Prostate gland (tissue), 2 donors: ENCODE results near the gene ANAPC16. TPM values are rescaled to one million over a fixed set of nuclear protein-coding genes. Genes with fewer than 3 reads are reported as not detected.

ENCODE experiments used
- DNase-seq: peaks from one replicate; pipeline ENCODE4 v3.0.0-alpha.2; 2019; ENCODE audit warnings: low spot score
- H3K27ac ChIP-seq, 2 donors: fragments of 200-600 bp; sonication (generic); 2 replicates each; pipeline ENCODE4 v1.5.1; 2017 to 2019
- H3K27me3 ChIP-seq: fragments of 200-600 bp; sonication (generic); replicated peaks from 2 replicates; pipeline ENCODE4 v1.5.1; 2019; ENCODE audit not compliant: insufficient read depth
- H3K36me3 ChIP-seq, 2 donors: fragments of 200-600 bp; sonication (generic); 1 replicate in 1 of 2; 2 replicates in 1 of 2; pipeline versions ENCODE4 v1.5.1 to v1.8.1; 2017 to 2019
- H3K4me1 ChIP-seq: fragments of 200-600 bp; sonication (generic); replicated peaks from 2 replicates; pipeline ENCODE4 v1.5.1; 2019
- H3K4me3 ChIP-seq, 2 donors: fragments of 200-600 bp; sonication (generic); 2 replicates each; pipeline ENCODE4 v1.5.1; 2017 to 2019
- H3K9me3 ChIP-seq: fragments of 200-600 bp; sonication (generic); 2 replicates; pipeline ENCODE4 v1.5.1; 2017
- POLR2A ChIP-seq: fragments of 450-650 bp; IDR thresholded peaks from one replicate; pipeline ENCODE4 v1.6.1; 2016; ENCODE audit warnings: antibody characterized with exemption, mild to moderate bottlenecking
- POLR2AphosphoS5 ChIP-seq: sonication (generic); formaldehyde crosslinking; IDR thresholded peaks from one replicate; pipeline ENCODE4 v1.6.1; 2017; ENCODE audit warnings: antibody characterized with exemption
- WGBS: methylation state at CpG from one replicate; pipeline ENCODE4 v1.1.5; 2018; 5-methylcytosine and 5-hydroxymethylcytosine counted together
- intact Hi-C: fragments of 100-400 bp; cut with DNase I; formaldehyde crosslinking; loops from one replicate; pipeline ENCODE4 v1.14.2; 2022
- total RNA-seq, 2 donors: library from RNA; depleted of rRNA; stranded (reverse); fragments of >200 nt; gene quantifications; one replicate each; pipeline ENCODE4 v1.1.0, GENCODE V29; 2016
- TF ChIP-seq, protein P1 (sequence below), 4 experiments: fragments of 200-600 bp in 2 of 4; fragments of 450-650 bp in 2 of 4; sonication (generic) in 2 of 4; IDR thresholded peaks; 1 replicate in 3 of 4; 2 replicates in 1 of 4; pipeline ENCODE4 v1.5.1; 2016 to 2019; ENCODE audit warnings: antibody characterized with exemption in 4 of 4, mild to moderate bottlenecking in 2 of 4, moderate library complexity in 2 of 4

The ANAPC16 gene
- 100 to 1,000 TPM in 1 of 2 donors, 10 to 100 TPM in 1; 73.4 to 123 TPM for total RNA-seq

DNA sequence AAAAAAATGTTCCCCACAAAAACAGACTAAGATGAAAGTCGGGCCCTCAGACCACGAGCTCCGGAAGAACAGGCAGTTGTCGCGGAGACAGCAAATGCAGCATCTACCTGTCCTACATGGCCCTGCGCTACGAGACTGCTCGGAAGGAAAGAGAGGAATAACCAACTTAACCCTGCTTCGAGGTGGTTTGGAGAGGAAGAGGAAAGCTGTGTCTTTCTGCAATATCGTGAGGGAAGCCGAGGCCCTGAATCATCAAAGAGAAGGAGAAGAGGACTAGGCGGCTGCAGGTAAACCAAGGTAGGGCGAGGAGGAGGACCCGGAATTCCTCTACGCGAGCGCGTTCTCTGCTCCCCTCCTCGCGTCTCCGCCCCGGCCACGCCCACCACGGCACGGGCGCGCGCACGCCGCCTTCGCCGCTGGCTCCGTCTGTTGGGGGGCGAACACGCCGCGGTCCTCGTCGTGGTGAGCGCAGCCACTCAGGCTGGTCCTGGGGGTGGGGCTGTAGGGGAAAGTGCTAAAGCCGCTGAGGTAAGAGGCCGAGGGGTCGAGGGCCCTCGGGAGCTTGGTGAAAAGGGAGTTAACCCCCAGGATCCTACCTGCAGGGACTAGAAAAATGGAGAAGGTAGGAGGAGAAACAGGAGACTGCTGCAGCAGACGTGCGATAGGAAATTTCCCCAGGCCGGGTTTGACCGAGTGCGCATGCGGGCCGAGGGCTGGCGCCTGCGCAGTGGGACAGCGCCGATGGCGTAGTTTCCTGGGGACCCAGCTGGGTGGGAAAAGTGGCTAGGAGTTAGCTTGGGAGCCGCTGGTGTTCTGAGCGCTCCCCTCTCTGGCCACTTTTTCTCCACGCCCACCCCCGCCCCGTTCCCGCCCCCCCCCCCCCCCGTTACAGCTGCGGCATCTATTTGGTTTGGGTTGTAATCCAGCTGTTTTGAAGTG, at the start of gene ANAPC16, which contains the start of gene ASCC1:
TSS of gene ANAPC16 (plus strand) at position 402 of the 939 bp plus-strand sequence. CDS start 7,903 bp downstream, outside the sequence.
TSS of gene ASCC1 (minus strand) at position 666 of the 939 bp plus-strand sequence. CDS start 2,978 bp downstream, outside the sequence.
- H3K27ac ChIP-seq, result peak within 1 kb of the TSS; percentile 97 to 99
- H3K9me3 ChIP-seq, result no peaks in the 10 kb centered on the region
- TF ChIP-seq POLR2A, result peak; percentile 81
- TF ChIP-seq, protein P1, sequence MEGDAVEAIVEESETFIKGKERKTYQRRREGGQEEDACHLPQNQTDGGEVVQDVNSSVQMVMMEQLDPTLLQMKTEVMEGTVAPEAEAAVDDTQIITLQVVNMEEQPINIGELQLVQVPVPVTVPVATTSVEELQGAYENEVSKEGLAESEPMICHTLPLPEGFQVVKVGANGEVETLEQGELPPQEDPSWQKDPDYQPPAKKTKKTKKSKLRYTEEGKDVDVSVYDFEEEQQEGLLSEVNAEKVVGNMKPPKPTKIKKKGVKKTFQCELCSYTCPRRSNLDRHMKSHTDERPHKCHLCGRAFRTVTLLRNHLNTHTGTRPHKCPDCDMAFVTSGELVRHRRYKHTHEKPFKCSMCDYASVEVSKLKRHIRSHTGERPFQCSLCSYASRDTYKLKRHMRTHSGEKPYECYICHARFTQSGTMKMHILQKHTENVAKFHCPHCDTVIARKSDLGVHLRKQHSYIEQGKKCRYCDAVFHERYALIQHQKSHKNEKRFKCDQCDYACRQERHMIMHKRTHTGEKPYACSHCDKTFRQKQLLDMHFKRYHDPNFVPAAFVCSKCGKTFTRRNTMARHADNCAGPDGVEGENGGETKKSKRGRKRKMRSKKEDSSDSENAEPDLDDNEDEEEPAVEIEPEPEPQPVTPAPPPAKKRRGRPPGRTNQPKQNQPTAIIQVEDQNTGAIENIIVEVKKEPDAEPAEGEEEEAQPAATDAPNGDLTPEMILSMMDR (IDR thresholded peaks at IDR 0.05), result peak in 1 of 4 experiments; percentile 22
- TF ChIP-seq POLR2AphosphoS5, result peak; percentile 98
- no peaks in the 10 kb centered on the region for H3K27me3 ChIP-seq
- under 1% methylated on average over 64 of the region's 64 CpGs for WGBS
- H3K4me3 ChIP-seq, result peak within 1 kb of the TSS; percentile 65 to 66
- peak; percentile 89 for DNase-seq
- intact Hi-C loops, result loop anchor here (2.0 to 10.0 kb wide), 4 partner anchors 41 to 251 kb away; partner anchors contain the start of genes CHST3 and DDIT4
- no peaks in the 10 kb centered on the region for H3K36me3 ChIP-seq
- H3K4me1 ChIP-seq, result no peaks in the 10 kb centered on the region

DNA sequence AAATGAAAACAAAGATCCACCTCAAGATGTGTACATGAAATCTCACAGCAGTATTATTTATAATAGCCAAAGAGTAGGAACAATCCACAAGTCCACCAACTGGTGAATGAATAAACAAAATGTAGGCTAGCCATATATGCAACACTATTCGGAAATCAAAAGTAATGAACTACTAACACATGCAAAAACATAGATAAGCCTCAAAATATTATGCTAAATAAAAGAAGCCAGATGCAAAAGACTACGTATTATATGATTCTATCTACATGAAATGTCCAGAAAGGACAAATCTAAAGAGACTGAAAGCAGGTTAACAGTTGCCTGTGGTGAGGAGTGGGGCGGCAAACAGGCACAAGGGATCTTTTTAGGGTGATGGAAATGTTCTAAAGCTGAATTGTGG, 48.7 kb upstream of the ANAPC16 start:
- H3K27ac ChIP-seq, result no peak overlapping the region
- H3K9me3 ChIP-seq, result no peaks in the 10 kb centered on the region
- DNase-seq, result no peak
- H3K4me1 ChIP-seq, result no peaks in the 10 kb centered on the region
- WGBS, result 99% methylated on average over 3 of the region's 3 CpGs
- H3K4me3 ChIP-seq, result no peak overlapping the region
- H3K36me3 ChIP-seq, result no peaks in the 10 kb centered on the region
- intact Hi-C loops, result no loop called here
- H3K27me3 ChIP-seq, result no peaks in the 10 kb centered on the region
- no peak for TF ChIP-seq POLR2A
- TF ChIP-seq, protein P1 (IDR thresholded peaks at IDR 0.05), result no peak
- no peak for TF ChIP-seq POLR2AphosphoS5

DNA sequence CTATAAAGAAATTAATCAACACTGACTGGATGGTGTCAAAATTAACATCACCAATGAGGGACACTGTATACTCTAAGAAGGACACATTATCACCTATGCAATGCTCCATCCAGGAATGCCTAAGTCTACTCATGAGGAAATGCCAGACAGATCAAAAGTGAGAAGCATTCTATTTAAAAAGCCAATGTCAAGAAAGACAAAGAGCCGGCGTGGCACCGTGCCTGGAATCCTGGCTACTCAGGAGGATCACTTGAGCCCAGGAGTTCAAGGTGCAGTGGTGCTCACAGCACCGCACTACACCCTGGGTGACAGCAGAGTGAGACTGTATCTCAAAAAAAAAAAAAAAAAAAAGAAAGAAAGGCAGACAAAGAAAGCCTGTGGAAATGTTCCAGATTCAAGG, 45.5 kb upstream of the ANAPC16 start:
- DNase-seq, result no peak
- no peak for TF ChIP-seq POLR2AphosphoS5
- TF ChIP-seq, protein P1 (IDR thresholded peaks at IDR 0.05), result no peak
- no peaks in the 10 kb centered on the region for H3K4me1 ChIP-seq
- H3K36me3 ChIP-seq, result no peaks in the 10 kb centered on the region
- intact Hi-C loops, result no loop called here
- WGBS, result 43% methylated on average over 4 of the region's 4 CpGs
- H3K9me3 ChIP-seq, result no peaks in the 10 kb centered on the region
- no peak overlapping the region for H3K27ac ChIP-seq
- H3K27me3 ChIP-seq, result no peaks in the 10 kb centered on the region
- no peak overlapping the region for H3K4me3 ChIP-seq

DNA sequence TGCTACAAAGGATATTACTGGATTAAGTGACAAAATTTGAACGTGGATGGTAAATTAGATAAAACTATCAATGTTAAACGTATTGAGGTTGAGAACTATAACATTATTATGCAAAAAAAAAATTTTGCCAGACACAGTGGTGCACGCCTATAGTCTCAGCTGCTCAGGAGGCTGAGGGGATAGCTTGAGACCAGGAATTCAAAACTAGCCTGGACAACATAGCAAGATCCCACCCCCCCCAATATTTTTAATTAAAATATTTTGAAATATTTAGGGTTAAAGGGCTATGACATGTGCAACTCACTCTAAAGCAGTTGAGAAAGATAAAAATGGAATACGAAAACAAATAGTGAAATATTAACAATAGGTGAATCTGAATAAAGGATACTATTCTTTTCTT, 45.1 kb upstream of the ANAPC16 start:
- 81% methylated on average over 4 of the region's 4 CpGs for WGBS
- Histone ChIP-seq H3K27me3 (no peaks in the 10 kb centered on the region), H3K9me3 (no peaks in the 10 kb centered on the region), H3K4me1 (no peaks in the 10 kb centered on the region), H3K36me3 (no peaks in the 10 kb centered on the region), H3K27ac (no peak overlapping the region), H3K4me3 (no peak overlapping the region)
- intact Hi-C loops, result no loop called here
- DNase-seq, result no peak
- TF ChIP-seq POLR2A, result no peak
- TF ChIP-seq POLR2AphosphoS5, result no peak
- TF ChIP-seq, protein P1 (IDR thresholded peaks at IDR 0.05), result no peak
